HL-60 (cell line): Measurements from ENCODE around the gene AOPEP.

Source experiments
- DNase-seq, 2 experiments: peaks; one replicate each; pipeline ENCODE4 v3.0.0-alpha.2; 2010 to 2020; ENCODE audit warnings: low read depth in 1 of 2, low spot score in 1 of 2
- H3K27ac ChIP-seq: fragments of 250-450 bp; sonication (Bioruptor Pico); replicated peaks from 2 replicates; pipeline ENCODE4 v1.5.1; 2020; ENCODE audit warnings: mild to moderate bottlenecking, moderate library complexity
- H3K27me3 ChIP-seq: fragments of 250-450 bp; sonication (Bioruptor Pico); 2 replicates; pipeline ENCODE4 v1.5.1; 2021; ENCODE audit warnings: mild to moderate bottlenecking, moderate library complexity; ENCODE audit not compliant: insufficient read depth, poor library complexity, severe bottlenecking
- H3K4me3 ChIP-seq: replicated peaks from 2 replicates; pipeline ENCODE4 v1.5.1; 2011; ENCODE audit warnings: mild to moderate bottlenecking, control low read depth, low read length; ENCODE audit not compliant: insufficient read depth
- CTCF ChIP-seq: IDR thresholded peaks from one replicate; pipeline ENCODE4 v1.5.1; 2011; ENCODE audit warnings: low read length, control low read depth, inconsistent platforms; ENCODE audit not compliant: insufficient read depth
- GABPA ChIP-seq: IDR thresholded peaks from 2 replicates; pipeline ENCODE4 v1.6.1; 2012; ENCODE audit warnings: low read depth
- POLR2AphosphoS5 ChIP-seq: IDR thresholded peaks from 2 replicates; pipeline ENCODE4 v1.6.1; 2012; ENCODE audit warnings: low read depth
- REST ChIP-seq: IDR thresholded peaks from 2 replicates; pipeline ENCODE4 v1.6.1; 2012; ENCODE audit warnings: low read depth; ENCODE audit not compliant: insufficient replicate concordance
- SPI1 ChIP-seq: IDR thresholded peaks from 2 replicates; pipeline ENCODE4 v1.6.1; 2012; ENCODE audit warnings: low read depth, mild to moderate bottlenecking, borderline replicate concordance

The AOPEP gene

GRCh38 chr9:94967482-94967881 lies 241.0 kb downstream of the AOPEP start:
- H3K4me3 ChIP-seq = no peak overlapping the region
- no peaks in the 10 kb centered on the region for H3K27me3 ChIP-seq
- no peak overlapping the region for H3K27ac ChIP-seq
- DNase-seq = no peak
- TF ChIP-seq GABPA (no peak), SPI1 (no peak), POLR2AphosphoS5 (no peak), CTCF (no peak), REST (no peak)

GRCh38 chr9:94971378-94972131 lies 245.1 kb downstream of the AOPEP start:
- H3K4me3 ChIP-seq = no peak overlapping the region
- TF ChIP-seq CTCF (no peak), SPI1 (no peak), POLR2AphosphoS5 (no peak), REST (no peak), GABPA (no peak)
- no peaks in the 10 kb centered on the region for H3K27me3 ChIP-seq
- no peak for DNase-seq
- H3K27ac ChIP-seq = no peak overlapping the region

- Histone ChIP-seq H3K4me3 (no peak overlapping the region), H3K27me3 (no peaks in the 10 kb centered on the region), H3K27ac (no peak overlapping the region)
- DNase-seq = no peak
- no peak for TF ChIP-seq SPI1
- no peak for TF ChIP-seq REST
- no peak for TF ChIP-seq POLR2AphosphoS5
- no peak for TF ChIP-seq GABPA
- TF ChIP-seq CTCF = no peak
These were observed 247.0 kb downstream of the AOPEP start for GRCh38 chr9:94973451-94973941.
